Trophoblast cell (in vitro differentiated cells and primary cell): ENCODE measurements around the gene CADM2.

Experiments
- DNase-seq, 2 donors: peaks; one replicate each; pipeline ENCODE4 v3.0.0-alpha.2; 2016
- H2AFZ ChIP-seq: 2 replicates; pipeline ENCODE4 v1.6.1; 2013; ENCODE audit warnings: low read length, moderate library complexity, mild to moderate bottlenecking; ENCODE audit not compliant: insufficient read depth, poor library complexity
- H2AK5ac ChIP-seq: 2 replicates; pipeline ENCODE4 v1.6.1; 2013; ENCODE audit warnings: mild to moderate bottlenecking, low read length
- H2BK120ac ChIP-seq: 2 replicates; pipeline ENCODE4 v1.6.1; 2013; ENCODE audit warnings: low read length, mild to moderate bottlenecking, moderate library complexity; ENCODE audit not compliant: insufficient read depth, poor library complexity
- H2BK12ac ChIP-seq: 2 replicates; pipeline ENCODE4 v1.6.1; 2013; ENCODE audit warnings: mild to moderate bottlenecking, low read length, moderate library complexity
- H2BK5ac ChIP-seq: 2 replicates; pipeline ENCODE4 v1.6.1; 2013; ENCODE audit warnings: low read length, low read depth, moderate library complexity, mild to moderate bottlenecking; ENCODE audit not compliant: poor library complexity
- H3K14ac ChIP-seq: 2 replicates; pipeline ENCODE4 v1.6.1; 2013; ENCODE audit warnings: mild to moderate bottlenecking, low read length
- H3K18ac ChIP-seq: 2 replicates; pipeline ENCODE4 v1.6.1; 2013; ENCODE audit warnings: mild to moderate bottlenecking, low read length
- H3K23ac ChIP-seq: 2 replicates; pipeline ENCODE4 v1.6.1; 2013; ENCODE audit warnings: low read length
- H3K27ac ChIP-seq: 2 replicates; pipeline ENCODE4 v1.5.1; 2013; ENCODE audit warnings: low read depth, mild to moderate bottlenecking, inconsistent platforms, low read length, moderate library complexity
- H3K27me3 ChIP-seq: 2 replicates; pipeline ENCODE4 v1.6.1; 2013; ENCODE audit warnings: inconsistent platforms, mild to moderate bottlenecking, low read length, moderate library complexity; ENCODE audit not compliant: insufficient read depth
- H3K36me3 ChIP-seq, 2 experiments: 1 replicate in 1 of 2; 2 replicates in 1 of 2; pipeline ENCODE4 v1.6.1; 2013; ENCODE audit warnings: low read length in 2 of 2, mild to moderate bottlenecking in 2 of 2, moderate library complexity in 1 of 2; ENCODE audit not compliant: insufficient read depth in 2 of 2, control insufficient read depth in 1 of 2
- H3K4ac ChIP-seq: 2 replicates; pipeline ENCODE4 v1.6.1; 2013; ENCODE audit warnings: low read depth, mild to moderate bottlenecking, low read length, moderate library complexity
- H3K4me1 ChIP-seq, 2 experiments: 1 replicate in 1 of 2; 2 replicates in 1 of 2; pipeline ENCODE4 v1.6.1; 2013; ENCODE audit warnings: low read length in 2 of 2, mild to moderate bottlenecking in 2 of 2, moderate library complexity in 1 of 2; ENCODE audit not compliant: insufficient read depth in 2 of 2, control insufficient read depth in 1 of 2
- H3K4me2 ChIP-seq: 2 replicates; pipeline ENCODE4 v1.6.1; 2013; ENCODE audit warnings: inconsistent platforms, mild to moderate bottlenecking, low read length, moderate library complexity
- H3K4me3 ChIP-seq: 2 replicates; pipeline ENCODE4 v1.5.1; 2013; ENCODE audit warnings: mild to moderate bottlenecking, low read depth, low read length, inconsistent platforms
- H3K79me1 ChIP-seq: one replicate; pipeline ENCODE4 v1.6.1; 2013; ENCODE audit warnings: low read length
- H3K79me2 ChIP-seq: 2 replicates; pipeline ENCODE4 v1.6.1; 2013; ENCODE audit warnings: low read length, mild to moderate bottlenecking; ENCODE audit not compliant: control insufficient read depth, insufficient read depth, poor library complexity
- H3K9ac ChIP-seq: 2 replicates; pipeline ENCODE4 v1.6.1; 2013; ENCODE audit warnings: mild to moderate bottlenecking, low read length
- H3K9me3 ChIP-seq: 2 replicates; pipeline ENCODE4 v1.6.1; 2013; ENCODE audit warnings: low read depth, mild to moderate bottlenecking, control low read depth, inconsistent platforms, low read length; ENCODE audit not compliant: insufficient read depth
- H4K12ac ChIP-seq: 2 replicates; pipeline ENCODE4 v1.6.1; 2013; ENCODE audit warnings: low read depth, mild to moderate bottlenecking, low read length, moderate library complexity
- H4K8ac ChIP-seq: 2 replicates; pipeline ENCODE4 v1.6.1; 2013; ENCODE audit warnings: low read depth, mild to moderate bottlenecking, low read length, moderate library complexity
- H4K91ac ChIP-seq: one replicate; pipeline ENCODE4 v1.6.1; 2013; ENCODE audit warnings: low read depth, mild to moderate bottlenecking, low read length, moderate library complexity
- WGBS: extraction: QIAGEN DNeasy Blood & Tissue Kit; methylation state at CpG from one replicate; pipeline ENCODE4 v1.1.7; 2013; ENCODE audit warnings: missing lambda C conversion rate; ENCODE audit not compliant: insufficient read length, insufficient coverage; ENCODE audit errors: extremely low coverage; 5-methylcytosine and 5-hydroxymethylcytosine counted together

Gene CADM2

GRCh38 chr3:85516146-85516545 lies 557.4 kb downstream of the CADM2 start:
- Histone ChIP-seq H3K9me3 (no peaks in the 10 kb centered on the region), H3K4ac (no peak overlapping the region), H4K8ac (no peak overlapping the region), H4K91ac (no peak overlapping the region), H3K4me3 (no peak overlapping the region), H2AFZ (no peak overlapping the region), H2BK12ac (no peak overlapping the region), H3K79me1 (no peaks in the 10 kb centered on the region), H2AK5ac (no peak overlapping the region), H3K79me2 (no peaks in the 10 kb centered on the region), H3K23ac (no peak overlapping the region), H3K27me3 (no peaks in the 10 kb centered on the region), H4K12ac (no peak overlapping the region), H3K27ac (no peak overlapping the region), H3K4me2 (no peak overlapping the region), H3K14ac (no peak overlapping the region), H3K4me1 (no peaks in the 10 kb centered on the region), H3K9ac (no peak overlapping the region), H3K18ac (no peak overlapping the region), H2BK5ac (no peak overlapping the region), H2BK120ac (no peak overlapping the region), H3K36me3 (no peaks in the 10 kb centered on the region)
- DNase-seq: no peak

- Histone ChIP-seq H3K18ac (no peak overlapping the region), H2BK5ac (no peak overlapping the region), H3K14ac (no peak overlapping the region), H3K79me2 (no peaks in the 10 kb centered on the region), H4K8ac (no peak overlapping the region), H2AFZ (no peak overlapping the region), H3K4me1 (no peaks in the 10 kb centered on the region), H3K9ac (no peak overlapping the region), H2AK5ac (no peak overlapping the region), H3K4me2 (no peak overlapping the region), H3K36me3 (no peaks in the 10 kb centered on the region), H3K4me3 (no peak overlapping the region), H4K91ac (no peak overlapping the region), H3K79me1 (no peaks in the 10 kb centered on the region), H3K9me3 (no peaks in the 10 kb centered on the region), H3K23ac (no peak overlapping the region), H3K4ac (no peak overlapping the region), H3K27ac (no peak overlapping the region), H3K27me3 (no peaks in the 10 kb centered on the region), H4K12ac (no peak overlapping the region), H2BK120ac (no peak overlapping the region), H2BK12ac (no peak overlapping the region)
- no peak for DNase-seq
- WGBS: no CpG with 5 or more reads among the region's 1 CpG
Observed at GRCh38 chr3:85524104-85524503, 565.3 kb downstream of the CADM2 start.

DNA sequence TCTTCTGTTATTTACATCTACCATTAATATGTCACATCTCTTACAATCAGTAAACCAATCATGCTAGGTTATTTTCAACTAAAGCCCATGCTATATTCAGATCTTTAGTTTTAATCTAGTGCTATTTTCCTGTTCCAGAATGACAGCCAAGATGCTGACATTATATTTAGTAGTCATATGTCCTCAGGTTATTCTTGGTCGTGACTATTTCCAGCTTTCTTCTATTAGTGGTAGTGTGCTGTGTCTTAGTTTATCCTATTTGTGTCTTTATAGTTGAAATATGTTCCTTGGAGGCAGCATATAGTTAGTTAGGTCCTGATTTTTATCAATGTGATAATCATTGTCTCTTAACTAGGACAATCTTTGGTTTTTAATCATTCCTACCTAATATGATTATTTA lies 566.5 kb downstream of the CADM2 start:
- Histone ChIP-seq H3K79me1 (no peaks in the 10 kb centered on the region), H3K79me2 (no peaks in the 10 kb centered on the region), H4K12ac (no peak overlapping the region), H3K4ac (no peak overlapping the region), H3K27ac (no peak overlapping the region), H4K8ac (no peak overlapping the region), H3K18ac (no peak overlapping the region), H2BK5ac (no peak overlapping the region), H3K27me3 (no peaks in the 10 kb centered on the region), H3K36me3 (no peaks in the 10 kb centered on the region), H3K23ac (no peak overlapping the region), H3K4me3 (no peak overlapping the region), H2BK120ac (no peak overlapping the region), H3K14ac (no peak overlapping the region), H2AFZ (no peak overlapping the region), H3K9ac (no peak overlapping the region), H4K91ac (no peak overlapping the region), H3K9me3 (no peaks in the 10 kb centered on the region), H2BK12ac (no peak overlapping the region), H3K4me2 (no peak overlapping the region), H3K4me1 (no peaks in the 10 kb centered on the region), H2AK5ac (no peak overlapping the region)
- no peak for DNase-seq
- WGBS: no CpG with 5 or more reads among the region's 1 CpG

DNA sequence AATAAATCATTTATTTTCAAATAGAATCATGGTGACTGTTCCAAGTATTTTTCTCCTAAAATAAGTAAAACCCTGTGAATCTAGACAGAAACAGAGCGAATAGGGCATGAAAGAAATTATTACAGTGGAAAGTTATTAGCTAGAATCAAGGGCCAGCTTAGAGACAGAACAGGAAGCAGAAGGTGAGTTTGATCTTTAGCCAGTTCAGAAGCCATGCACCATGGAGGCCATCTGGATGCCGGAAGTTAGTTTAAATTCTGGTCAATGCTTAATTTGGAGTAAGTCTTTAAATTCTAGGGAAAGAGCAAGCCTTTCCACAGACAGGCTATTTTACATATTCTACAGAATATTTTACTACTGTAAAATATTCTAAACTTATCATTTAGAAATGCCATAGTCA lies 574.8 kb downstream of the CADM2 start:
- WGBS: no CpG with 5 or more reads among the region's 2 CpGs
- no peak overlapping the region for H4K8ac ChIP-seq

More for the DNA sequence above, 574.8 kb downstream of the CADM2 start:
- H3K79me2 ChIP-seq: no peaks in the 10 kb centered on the region
- H4K12ac ChIP-seq: no peak overlapping the region
- H3K4me3 ChIP-seq: no peak overlapping the region
- H3K23ac ChIP-seq: no peak overlapping the region
- H3K4ac ChIP-seq: no peak overlapping the region
- H2BK12ac ChIP-seq: no peak overlapping the region
- no peak overlapping the region for H3K14ac ChIP-seq
- H3K27ac ChIP-seq: no peak overlapping the region
- no peak overlapping the region for H4K91ac ChIP-seq
- H3K4me1 ChIP-seq: no peaks in the 10 kb centered on the region
- H2AK5ac ChIP-seq: no peak overlapping the region
- H2AFZ ChIP-seq: no peak overlapping the region
- H3K4me2 ChIP-seq: no peak overlapping the region
- H2BK5ac ChIP-seq: no peak overlapping the region
- no peaks in the 10 kb centered on the region for H3K79me1 ChIP-seq
- no peak overlapping the region for H3K9ac ChIP-seq
- H2BK120ac ChIP-seq: no peak overlapping the region
- H3K9me3 ChIP-seq: no peaks in the 10 kb centered on the region
- H3K18ac ChIP-seq: no peak overlapping the region
- no peak for DNase-seq
- H3K27me3 ChIP-seq: no peaks in the 10 kb centered on the region
- H3K36me3 ChIP-seq: no peaks in the 10 kb centered on the region
